Measurements from ENCODE around the gene MYOD1.

DNA sequence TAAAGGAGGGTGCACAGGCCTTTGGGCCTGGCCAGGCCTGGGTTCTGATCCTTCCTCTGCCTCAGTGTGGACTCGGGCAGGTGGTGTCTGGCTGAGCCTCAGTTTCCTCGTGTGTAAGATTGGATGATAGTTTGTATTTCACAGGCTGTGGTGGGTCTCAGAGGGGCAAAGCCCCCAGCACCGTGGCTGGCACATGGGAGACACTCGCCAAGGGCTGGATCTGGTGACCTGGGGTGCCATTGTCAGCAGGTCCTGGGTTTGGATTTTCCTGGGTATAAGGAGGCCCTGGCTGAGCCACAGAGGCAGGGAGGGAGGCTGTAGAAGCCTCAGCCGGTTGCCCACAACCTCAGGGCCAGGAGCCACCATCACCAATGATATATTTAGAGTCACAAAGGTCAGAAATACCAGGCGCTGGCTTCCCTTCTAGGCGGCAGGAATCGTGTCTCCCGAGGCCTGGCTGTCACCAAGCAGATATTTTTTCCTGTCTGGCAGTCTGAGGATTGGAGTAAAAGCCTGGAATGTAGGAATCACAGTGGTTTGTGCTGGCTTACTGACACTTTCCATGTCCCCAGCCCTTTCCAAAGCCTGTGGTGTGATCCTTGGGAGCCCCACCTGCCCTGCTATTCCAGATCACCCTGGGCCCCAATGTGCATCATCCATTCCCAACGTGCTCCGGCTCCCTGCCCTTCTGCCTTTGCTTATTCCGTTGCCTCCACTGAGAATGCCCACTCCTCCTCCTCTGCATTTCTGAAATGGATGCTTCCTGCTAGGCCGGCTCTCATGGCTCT lies 30.8 kb downstream of the MYOD1 start:
- TF ChIP-seq TCF12 (IDR thresholded peaks at IDR 0.05; ENCODE audit: low read depth) (no peak), EP300 (IDR thresholded peaks at IDR 0.05; ENCODE audit: borderline replicate concordance) (no peak), RAD21 (IDR thresholded peaks at IDR 0.05; ENCODE audit: low read depth) (no peak), YY1 (IDR thresholded peaks at IDR 0.05; ENCODE audit: low read depth) (no peak), FOXM1 (IDR thresholded peaks at IDR 0.05; ENCODE audit: borderline replicate concordance, low read depth) (no peak), TAF1 (IDR thresholded peaks at IDR 0.05; ENCODE audit: low read depth) (no peak), CREB1 (IDR thresholded peaks at IDR 0.05; ENCODE audit: low read depth) (no peak), NFIC (IDR thresholded peaks at IDR 0.05) (no peak), USF1 (IDR thresholded peaks at IDR 0.05) (no peak), TEAD4 (IDR thresholded peaks at IDR 0.05) (no peak), EGR1 (IDR thresholded peaks at IDR 0.05) (no peak)
- TF ChIP-seq, protein P1, sequence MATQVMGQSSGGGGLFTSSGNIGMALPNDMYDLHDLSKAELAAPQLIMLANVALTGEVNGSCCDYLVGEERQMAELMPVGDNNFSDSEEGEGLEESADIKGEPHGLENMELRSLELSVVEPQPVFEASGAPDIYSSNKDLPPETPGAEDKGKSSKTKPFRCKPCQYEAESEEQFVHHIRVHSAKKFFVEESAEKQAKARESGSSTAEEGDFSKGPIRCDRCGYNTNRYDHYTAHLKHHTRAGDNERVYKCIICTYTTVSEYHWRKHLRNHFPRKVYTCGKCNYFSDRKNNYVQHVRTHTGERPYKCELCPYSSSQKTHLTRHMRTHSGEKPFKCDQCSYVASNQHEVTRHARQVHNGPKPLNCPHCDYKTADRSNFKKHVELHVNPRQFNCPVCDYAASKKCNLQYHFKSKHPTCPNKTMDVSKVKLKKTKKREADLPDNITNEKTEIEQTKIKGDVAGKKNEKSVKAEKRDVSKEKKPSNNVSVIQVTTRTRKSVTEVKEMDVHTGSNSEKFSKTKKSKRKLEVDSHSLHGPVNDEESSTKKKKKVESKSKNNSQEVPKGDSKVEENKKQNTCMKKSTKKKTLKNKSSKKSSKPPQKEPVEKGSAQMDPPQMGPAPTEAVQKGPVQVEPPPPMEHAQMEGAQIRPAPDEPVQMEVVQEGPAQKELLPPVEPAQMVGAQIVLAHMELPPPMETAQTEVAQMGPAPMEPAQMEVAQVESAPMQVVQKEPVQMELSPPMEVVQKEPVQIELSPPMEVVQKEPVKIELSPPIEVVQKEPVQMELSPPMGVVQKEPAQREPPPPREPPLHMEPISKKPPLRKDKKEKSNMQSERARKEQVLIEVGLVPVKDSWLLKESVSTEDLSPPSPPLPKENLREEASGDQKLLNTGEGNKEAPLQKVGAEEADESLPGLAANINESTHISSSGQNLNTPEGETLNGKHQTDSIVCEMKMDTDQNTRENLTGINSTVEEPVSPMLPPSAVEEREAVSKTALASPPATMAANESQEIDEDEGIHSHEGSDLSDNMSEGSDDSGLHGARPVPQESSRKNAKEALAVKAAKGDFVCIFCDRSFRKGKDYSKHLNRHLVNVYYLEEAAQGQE (IDR thresholded peaks at IDR 0.05; ENCODE audit: low read depth): no peak
- TF ChIP-seq, protein P2, sequence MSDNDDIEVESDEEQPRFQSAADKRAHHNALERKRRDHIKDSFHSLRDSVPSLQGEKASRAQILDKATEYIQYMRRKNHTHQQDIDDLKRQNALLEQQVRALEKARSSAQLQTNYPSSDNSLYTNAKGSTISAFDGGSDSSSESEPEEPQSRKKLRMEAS (IDR thresholded peaks at IDR 0.05): no peak

Data from Ishikawa (cell line).